ENCODE measurements around the gene BLCAP. TPM values are rescaled to one million over a fixed set of nuclear protein-coding genes. Genes with fewer than 3 reads are reported as not detected.
"Not testable (repeated sequence)": the region's sequence is repeated elsewhere in the genome, so short reads cannot be mapped to it uniquely, and the experiment has no call there.

BLCAP gene
- total RNA-seq, 1 experiment from 2014 or later, result 54.3 TPM

GRCh38 chr20:37552415-37552814 lies 24.7 kb upstream of the BLCAP start:
- no peak overlapping the region for H3K4me3 Mint-ChIP-seq
- H3K27me3 ChIP-seq (ENCODE audit: insufficient read depth, low read length), result no peaks in the 10 kb centered on the region

GRCh38 chr20:37551660-37552059 lies 24.0 kb upstream of the BLCAP start:
- H4K5ac ChIP-seq (ENCODE audit: insufficient read length, low read depth, low read length); H2BK5ac ChIP-seq (ENCODE audit: insufficient read length, low read length); H3K36me3 Mint-ChIP-seq (ENCODE audit: insufficient read depth in 1 of 3, low read depth in 3 of 3); H2BK20ac ChIP-seq (ENCODE audit: low read depth, low read length, poor library complexity, severe bottlenecking); H3T11ph ChIP-seq (ENCODE audit: low read length); H3K79me1 ChIP-seq (ENCODE audit: insufficient read depth, low read depth, low read length, poor library complexity, severe bottlenecking); H3K23ac ChIP-seq (ENCODE audit: insufficient read length, low read depth, low read length); H3K79me2 ChIP-seq (ENCODE audit: insufficient read depth, low read length); H3K9me3 Mint-ChIP-seq; H4K20me1 ChIP-seq (ENCODE audit: control insufficient read depth, insufficient read depth, insufficient read length); H3K9me3 ChIP-seq (ENCODE audit: control insufficient read depth, low read depth, low read length); H2BK15ac ChIP-seq (ENCODE audit: low read depth, low read length); H2AK5ac ChIP-seq (ENCODE audit: insufficient read length, low read length); H3K9ac ChIP-seq (ENCODE audit: extremely low read depth, insufficient read length, low read length); H3K23me2 ChIP-seq (ENCODE audit: insufficient read length, low read depth, low read length, poor library complexity, severe bottlenecking); H2AFZ ChIP-seq (ENCODE audit: low read length); H3K4ac ChIP-seq (ENCODE audit: low read depth, low read length); H3K18ac ChIP-seq (ENCODE audit: insufficient read length, low read depth, low read length); H3K56ac ChIP-seq (ENCODE audit: insufficient read length, low read depth, low read length); H3K4me2 ChIP-seq (ENCODE audit: insufficient read depth, insufficient read length, low read length); H3K27ac ChIP-seq (ENCODE audit: insufficient read length, low read depth, low read length); H3K27me3 ChIP-seq (ENCODE audit: insufficient read depth, low read length); H3K27me3 Mint-ChIP-seq (ENCODE audit: low read depth); H3K4me3 Mint-ChIP-seq; DNase-seq; H2BK120ac ChIP-seq (ENCODE audit: low read depth, low read length, poor library complexity, severe bottlenecking); H2BK12ac ChIP-seq (ENCODE audit: insufficient read length, low read depth, low read length); H4K8ac ChIP-seq (replicated peaks; ENCODE audit: insufficient read length, low read depth, low read length); H3K14ac ChIP-seq (ENCODE audit: insufficient read depth, low read length); H4K91ac ChIP-seq (ENCODE audit: insufficient read length, low read depth, low read length); H3K4me1 ChIP-seq (ENCODE audit: insufficient read depth, low read length): not testable (repeated sequence)
- Mint-ChIP-seq H3K27ac (peak overlapping the region in 1 of 3 experiments; percentile 22; a peak in 1 of 7 replicates), H3K4me1 (peaks cover 9 to 13% of the 10 kb centered on the region in 2 experiments)
- WGBS (ENCODE audit: extremely low coverage, insufficient read length, low lambda C conversion rate), result no CpG with 5 or more reads among the region's 2 CpGs

More at GRCh38 chr20:37552415-37552814, 24.7 kb upstream of the BLCAP start:
- Histone ChIP-seq H3T11ph (ENCODE audit: low read length) (no peak overlapping the region), H3K14ac (ENCODE audit: insufficient read depth, low read length) (no peak overlapping the region), H3K27ac (ENCODE audit: insufficient read length, low read depth, low read length) (no peak overlapping the region), H4K5ac (ENCODE audit: insufficient read length, low read depth, low read length) (no peak overlapping the region), H2AK5ac (ENCODE audit: insufficient read length, low read length) (no peak overlapping the region), H2BK20ac (ENCODE audit: low read depth, low read length, poor library complexity, severe bottlenecking) (no peak overlapping the region), H3K23me2 (ENCODE audit: insufficient read length, low read depth, low read length, poor library complexity, severe bottlenecking) (no peaks in the 10 kb centered on the region), H2BK15ac (ENCODE audit: low read depth, low read length) (no peak overlapping the region), H4K91ac (ENCODE audit: insufficient read length, low read depth, low read length) (no peak overlapping the region), H3K4ac (ENCODE audit: low read depth, low read length) (no peak overlapping the region), H3K56ac (ENCODE audit: insufficient read length, low read depth, low read length) (no peak overlapping the region), H3K79me1 (ENCODE audit: insufficient read depth, low read depth, low read length, poor library complexity, severe bottlenecking) (no peaks in the 10 kb centered on the region), H2BK12ac (ENCODE audit: insufficient read length, low read depth, low read length) (no peak overlapping the region), H2BK120ac (ENCODE audit: low read depth, low read length, poor library complexity, severe bottlenecking) (no peak overlapping the region), H4K8ac (replicated peaks; ENCODE audit: insufficient read length, low read depth, low read length) (no peak overlapping the region), H2BK5ac (ENCODE audit: insufficient read length, low read length) (no peak overlapping the region), H3K9ac (ENCODE audit: extremely low read depth, insufficient read length, low read length) (no peak overlapping the region), H2AFZ (ENCODE audit: low read length) (no peak overlapping the region), H3K18ac (ENCODE audit: insufficient read length, low read depth, low read length) (no peak overlapping the region), H3K23ac (ENCODE audit: insufficient read length, low read depth, low read length) (no peak overlapping the region), H4K20me1 (ENCODE audit: control insufficient read depth, insufficient read depth, insufficient read length) (no peaks in the 10 kb centered on the region), H3K4me1 (ENCODE audit: insufficient read depth, low read length) (no peaks in the 10 kb centered on the region), H3K79me2 (ENCODE audit: insufficient read depth, low read length) (no peaks in the 10 kb centered on the region), H3K9me3 (ENCODE audit: control insufficient read depth, low read depth, low read length) (no peaks in the 10 kb centered on the region), H3K4me2 (ENCODE audit: insufficient read depth, insufficient read length, low read length) (no peak overlapping the region)
- H3K27me3 Mint-ChIP-seq (ENCODE audit: low read depth), result no peaks in the 10 kb centered on the region; the same call in 1 of the 2 replicates
- no peak for TF ChIP-seq CTCF (conservative IDR thresholded peaks at IDR 0.05)
- DNase-seq, result no peak
- H3K4me1 Mint-ChIP-seq, result peaks cover 9 to 13% of the 10 kb centered on the region in 2 experiments
- H3K27ac Mint-ChIP-seq, result no peak overlapping the region
- peaks cover 2 to 6% of the 10 kb centered on the region in 2 experiments; a peak in 4 of 5 replicates for H3K9me3 Mint-ChIP-seq
- WGBS (ENCODE audit: extremely low coverage, insufficient read length, low lambda C conversion rate), result no CpG with 5 or more reads among the region's 1 CpG
- H3K36me3 Mint-ChIP-seq (ENCODE audit: insufficient read depth in 1 of 3, low read depth in 3 of 3), result peaks cover 1 to 7% (median 3%) of the 10 kb centered on the region in 3 experiments; a peak in 5 of 7 replicates
